NCI-H1417 treated with DMSO at 0.1 percent for 48 hours (cell line): ENCODE data around the gene FNDC3B.

Experiments used
- DNase-seq: peaks from one replicate; lab custom pipeline; 2025; lab: John Stamatoyannopoulos, UW

The FNDC3B gene

GRCh38 chr3:172150913-172151650 lies 111.7 kb downstream of the FNDC3B start:
- DNase-seq: no peak

- no peak for DNase-seq
These were observed 112.6 kb downstream of the FNDC3B start for GRCh38 chr3:172151651-172152649.

GRCh38 chr3:172152874-172153273 lies 113.5 kb downstream of the FNDC3B start:
- DNase-seq: no peak

- DNase-seq: no peak
These were observed 114.0 kb downstream of the FNDC3B start for GRCh38 chr3:172153335-172153861.

- no peak for DNase-seq
These were observed 115.6 kb downstream of the FNDC3B start for GRCh38 chr3:172154768-172155664.

- DNase-seq: no peak
These were observed 116.7 kb downstream of the FNDC3B start for GRCh38 chr3:172155897-172156585.

- no peak for DNase-seq
These were observed 117.2 kb downstream of the FNDC3B start for GRCh38 chr3:172156586-172156955.

GRCh38 chr3:172157564-172158258 lies 118.3 kb downstream of the FNDC3B start:
- DNase-seq: no peak

- DNase-seq: no peak
These were observed 119.4 kb downstream of the FNDC3B start for GRCh38 chr3:172158741-172159140.

GRCh38 chr3:172159376-172159775 lies 120.0 kb downstream of the FNDC3B start:
- DNase-seq: no peak

- DNase-seq: no peak
These were observed 120.7 kb downstream of the FNDC3B start for GRCh38 chr3:172159962-172160538.

- no peak for DNase-seq
These were observed 121.9 kb downstream of the FNDC3B start for GRCh38 chr3:172161133-172161789.

- no peak for DNase-seq
These were observed 122.6 kb downstream of the FNDC3B start for GRCh38 chr3:172161959-172162358.

- no peak for DNase-seq
These were observed 123.9 kb downstream of the FNDC3B start for GRCh38 chr3:172163320-172163719.

- no peak for DNase-seq
These were observed 125.4 kb downstream of the FNDC3B start for GRCh38 chr3:172164620-172165362.

- no peak for DNase-seq
These were observed 126.9 kb downstream of the FNDC3B start for GRCh38 chr3:172166261-172166660.

GRCh38 chr3:172166890-172167289 lies 127.5 kb downstream of the FNDC3B start:
- DNase-seq: no peak

GRCh38 chr3:172167892-172168648 lies 128.7 kb downstream of the FNDC3B start:
- DNase-seq: no peak
